Stimulated activated CD8-positive, alpha-beta memory T cell treated with anti-CD3 and anti-CD28 coated beads, Interleukin-4, amount 100 ng/mL, for 4 hours (primary cell): Measurements from ENCODE around the gene AANAT.

Source experiments
- DNase-seq, 2 donors: peaks; one replicate each; pipeline ENCODE4 v3.0.0-alpha.2; 2020; ENCODE audit warnings: low read depth in 2 of 2, low spot score in 1 of 2

The AANAT gene

GRCh38 chr17:76467809-76468633 lies 618 bp downstream of the AANAT start:
- no peak for DNase-seq

- DNase-seq: no peak
Measured at GRCh38 chr17:76468634-76469010, 1.2 kb downstream of the AANAT start.

GRCh38 chr17:76469076-76469990 lies 1.9 kb downstream of the AANAT start:
- DNase-seq: no peak

GRCh38 chr17:76469991-76470739 lies 2.8 kb downstream of the AANAT start:
- DNase-seq: no peak

- no peak for DNase-seq
Measured at GRCh38 chr17:76471498-76472257, 4.3 kb downstream of the AANAT start.

GRCh38 chr17:76472258-76472645 lies 4.8 kb downstream of the AANAT start:
- no peak for DNase-seq

- no peak for DNase-seq
Measured at GRCh38 chr17:76472726-76473125, 5.3 kb downstream of the AANAT start.

- DNase-seq: no peak
Measured at GRCh38 chr17:76473541-76473985, 6.2 kb downstream of the AANAT start.

GRCh38 chr17:76474238-76474637 lies 6.8 kb downstream of the AANAT start:
- no peak for DNase-seq

GRCh38 chr17:76474894-76475293 lies 7.5 kb downstream of the AANAT start:
- no peak for DNase-seq

GRCh38 chr17:76475302-76475701 lies 7.9 kb downstream of the AANAT start:
- DNase-seq: no peak

GRCh38 chr17:76476736-76477135 lies 9.3 kb downstream of the AANAT start:
- no peak for DNase-seq

- no peak for DNase-seq
Measured at GRCh38 chr17:76477576-76477975, 10.2 kb downstream of the AANAT start.

GRCh38 chr17:76478097-76478496 lies 10.7 kb downstream of the AANAT start:
- no peak for DNase-seq

- no peak for DNase-seq
Measured at GRCh38 chr17:76478730-76479514, 11.5 kb downstream of the AANAT start.

GRCh38 chr17:76479515-76480060 lies 12.2 kb downstream of the AANAT start:
- DNase-seq: no peak

GRCh38 chr17:76480632-76481031 lies 13.2 kb downstream of the AANAT start:
- no peak for DNase-seq

GRCh38 chr17:76481071-76481655 lies 13.8 kb downstream of the AANAT start:
- DNase-seq: no peak

- DNase-seq: no peak
Measured at GRCh38 chr17:76484228-76484725, 16.9 kb downstream of the AANAT start.
